UCSD-AML1 (cell line): Measurements from ENCODE around the gene TMEM269.
"Not testable (repeated sequence)": the region's sequence is repeated elsewhere in the genome, so short reads cannot be mapped to it uniquely, and the experiment has no call there.

ENCODE experiments used
- DNase-seq: peaks from one replicate; lab custom pipeline; 2025; ENCODE audit not compliant: unreplicated experiment; lab: John Stamatoyannopoulos, UW

TMEM269 gene

GRCh38 chr1:42774928-42775526 lies 9.8 kb upstream of the TMEM269 start:
- no peak for DNase-seq

GRCh38 chr1:42776502-42776901 lies 8.3 kb upstream of the TMEM269 start:
- no peak for DNase-seq

GRCh38 chr1:42777852-42778251 lies 6.9 kb upstream of the TMEM269 start:
- no peak for DNase-seq

- DNase-seq, result no peak
Measured at GRCh38 chr1:42779725-42780124, 5.1 kb upstream of the TMEM269 start.

- DNase-seq, result no peak
Measured at GRCh38 chr1:42780176-42780575, 4.6 kb upstream of the TMEM269 start.

GRCh38 chr1:42783092-42783491 lies 1.7 kb upstream of the TMEM269 start:
- no peak for DNase-seq

- DNase-seq, result no peak
Measured at GRCh38 chr1:42784547-42784945, 245 bp upstream of the TMEM269 start.

GRCh38 chr1:42786097-42786496 lies 1.3 kb downstream of the TMEM269 start:
- DNase-seq, result no peak

- no peak for DNase-seq
Measured at GRCh38 chr1:42788021-42788420, 3.2 kb downstream of the TMEM269 start.

GRCh38 chr1:42793824-42794223 lies 9.0 kb downstream of the TMEM269 start:
- DNase-seq, result no peak

GRCh38 chr1:42797414-42797813 lies 12.6 kb downstream of the TMEM269 start:
- no peak for DNase-seq

- DNase-seq, result no peak
Measured at GRCh38 chr1:42797979-42798378, 13.2 kb downstream of the TMEM269 start.

- no peak for DNase-seq
Measured at GRCh38 chr1:42801832-42802473, 17.2 kb downstream of the TMEM269 start.

GRCh38 chr1:42806171-42806570 lies 21.4 kb downstream of the TMEM269 start:
- DNase-seq, result no peak

GRCh38 chr1:42806593-42806992 lies 21.8 kb downstream of the TMEM269 start:
- DNase-seq, result no peak

- no peak for DNase-seq
Measured at GRCh38 chr1:42807056-42807668, 22.4 kb downstream of the TMEM269 start.

- DNase-seq, result not testable (repeated sequence)
Measured at GRCh38 chr1:42814815-42815214, 30.0 kb downstream of the TMEM269 start.

- no peak for DNase-seq
Measured at GRCh38 chr1:42815941-42816584, 31.3 kb downstream of the TMEM269 start.

- peak; percentile 94 for DNase-seq
Measured at GRCh38 chr1:42816585-42817439, 32.0 kb downstream of the TMEM269 start, which contains the start of the genes ERMAP and SVBP. TSS of gene ERMAP (plus strand) at chr1:42817122. CDS start at chr1:42830449, 13,327 bp downstream. TSS of gene SVBP (minus strand) at chr1:42817397. CDS start at chr1:42816544, 853 bp downstream.

- DNase-seq, result no peak
Measured at GRCh38 chr1:42817440-42817767, 32.6 kb downstream of the TMEM269 start.

- no peak for DNase-seq
Measured at GRCh38 chr1:42817976-42818375, 33.2 kb downstream of the TMEM269 start.
